ENCODE results near the gene PCDHGA8. TPM values are rescaled to one million over a fixed set of nuclear protein-coding genes. Genes with fewer than 3 reads are reported as not detected.

PCDHGA8 gene
- total RNA-seq, 1 experiment from 2014 or later: 2.2 TPM

DNA sequence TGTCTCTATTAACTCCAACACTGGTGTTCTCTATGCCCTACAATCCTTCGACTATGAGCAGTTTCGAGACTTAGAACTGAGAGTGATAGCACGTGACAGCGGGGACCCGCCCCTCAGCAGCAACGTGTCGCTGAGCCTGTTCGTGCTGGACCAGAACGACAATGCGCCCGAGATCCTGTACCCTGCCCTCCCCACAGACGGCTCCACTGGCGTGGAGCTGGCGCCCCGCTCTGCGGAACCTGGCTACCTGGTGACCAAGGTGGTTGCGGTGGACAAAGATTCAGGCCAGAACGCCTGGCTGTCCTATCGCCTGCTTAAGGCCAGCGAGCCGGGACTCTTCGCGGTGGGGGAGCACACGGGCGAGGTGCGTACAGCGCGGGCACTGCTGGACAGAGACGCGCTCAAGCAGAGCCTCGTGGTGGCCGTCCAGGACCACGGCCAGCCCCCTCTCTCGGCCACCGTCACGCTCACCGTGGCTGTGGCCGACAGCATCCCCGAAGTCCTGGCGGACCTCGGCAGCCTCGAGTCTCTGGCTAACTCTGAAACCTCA, 30.4 kb downstream of the PCDHGA8 start:
- no peaks in the 10 kb centered on the region for H3K27me3 ChIP-seq (replicated peaks; ENCODE audit: insufficient read depth, low read depth, low read length, poor library complexity)
- no peak overlapping the region for H3K27ac ChIP-seq (ENCODE audit: low read depth, low read length, poor library complexity, severe bottlenecking)
- intact Hi-C loops (cut with micrococcal nuclease; ENCODE audit: unreplicated experiment): no loop called here
- POLR2A ChIA-PET (ENCODE audit: low non-redundant PET): no interaction called here
- peaks cover 96% of the 10 kb centered on the region for H3K9me3 ChIP-seq (ENCODE audit: low read depth, low read length, poor library complexity, severe bottlenecking)
- TF ChIP-seq, protein P1, sequence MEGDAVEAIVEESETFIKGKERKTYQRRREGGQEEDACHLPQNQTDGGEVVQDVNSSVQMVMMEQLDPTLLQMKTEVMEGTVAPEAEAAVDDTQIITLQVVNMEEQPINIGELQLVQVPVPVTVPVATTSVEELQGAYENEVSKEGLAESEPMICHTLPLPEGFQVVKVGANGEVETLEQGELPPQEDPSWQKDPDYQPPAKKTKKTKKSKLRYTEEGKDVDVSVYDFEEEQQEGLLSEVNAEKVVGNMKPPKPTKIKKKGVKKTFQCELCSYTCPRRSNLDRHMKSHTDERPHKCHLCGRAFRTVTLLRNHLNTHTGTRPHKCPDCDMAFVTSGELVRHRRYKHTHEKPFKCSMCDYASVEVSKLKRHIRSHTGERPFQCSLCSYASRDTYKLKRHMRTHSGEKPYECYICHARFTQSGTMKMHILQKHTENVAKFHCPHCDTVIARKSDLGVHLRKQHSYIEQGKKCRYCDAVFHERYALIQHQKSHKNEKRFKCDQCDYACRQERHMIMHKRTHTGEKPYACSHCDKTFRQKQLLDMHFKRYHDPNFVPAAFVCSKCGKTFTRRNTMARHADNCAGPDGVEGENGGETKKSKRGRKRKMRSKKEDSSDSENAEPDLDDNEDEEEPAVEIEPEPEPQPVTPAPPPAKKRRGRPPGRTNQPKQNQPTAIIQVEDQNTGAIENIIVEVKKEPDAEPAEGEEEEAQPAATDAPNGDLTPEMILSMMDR (conservative IDR thresholded peaks at IDR 0.05; ENCODE audit: low read depth, low read length): no peak
- TF ChIP-seq EZH2 (IDR thresholded peaks at IDR 0.05; ENCODE audit: borderline replicate concordance, low read depth, low read length, poor library complexity, severe bottlenecking): no peak
- no peaks in the 10 kb centered on the region for H3K4me1 ChIP-seq (ENCODE audit: insufficient read depth, low read length, poor library complexity, severe bottlenecking)
- H3K36me3 ChIP-seq (ENCODE audit: insufficient read depth, low read length, poor library complexity, severe bottlenecking): peaks cover 28% of the 10 kb centered on the region
- DNase-seq (ENCODE audit: low spot score): no peak
- no peak overlapping the region for H3K4me3 ChIP-seq (ENCODE audit: low read depth, low read length, poor library complexity, severe bottlenecking)
- no TSS peak for BruUV-seq (replicated peaks)
- CTCF ChIA-PET: interaction anchor here (3.1 kb wide), 1 partner anchor 141 kb away, joined by 15 read pairs; no protein-coding TSS in a partner anchor

DNA sequence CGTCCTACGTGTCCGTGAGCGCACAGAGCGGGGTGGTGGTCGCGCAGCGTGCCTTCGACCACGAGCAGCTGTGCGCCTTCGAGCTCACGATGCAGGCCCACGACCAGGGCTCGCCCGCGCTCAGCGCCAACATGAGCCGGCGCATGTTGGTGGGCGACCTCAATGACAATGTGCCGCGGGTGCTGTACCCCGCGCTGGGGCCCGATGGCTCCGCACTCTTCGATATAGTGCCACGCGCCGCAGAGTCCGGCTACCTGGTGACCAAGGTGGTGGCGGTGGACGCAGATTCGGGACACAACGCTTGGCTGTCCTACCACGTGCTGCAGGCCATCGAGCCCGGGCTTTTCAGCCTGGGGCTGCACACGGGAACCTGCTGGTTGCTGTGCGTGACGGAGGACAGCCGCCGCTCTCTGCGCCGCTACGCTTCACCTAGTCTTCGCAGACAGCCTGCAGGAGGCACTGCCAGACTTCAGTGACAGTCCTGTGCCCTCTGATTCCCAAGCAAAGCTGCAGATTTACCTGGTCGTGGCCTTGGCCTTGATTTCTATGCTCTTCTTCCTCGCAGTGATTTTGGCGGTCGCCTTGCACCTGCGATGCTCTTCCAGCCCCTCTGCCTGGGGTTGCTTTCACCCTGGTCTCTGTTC, 35.5 kb downstream of the PCDHGA8 start:
- no TSS peak for BruUV-seq (replicated peaks)
- CTCF ChIA-PET: no interaction called here

DNA sequence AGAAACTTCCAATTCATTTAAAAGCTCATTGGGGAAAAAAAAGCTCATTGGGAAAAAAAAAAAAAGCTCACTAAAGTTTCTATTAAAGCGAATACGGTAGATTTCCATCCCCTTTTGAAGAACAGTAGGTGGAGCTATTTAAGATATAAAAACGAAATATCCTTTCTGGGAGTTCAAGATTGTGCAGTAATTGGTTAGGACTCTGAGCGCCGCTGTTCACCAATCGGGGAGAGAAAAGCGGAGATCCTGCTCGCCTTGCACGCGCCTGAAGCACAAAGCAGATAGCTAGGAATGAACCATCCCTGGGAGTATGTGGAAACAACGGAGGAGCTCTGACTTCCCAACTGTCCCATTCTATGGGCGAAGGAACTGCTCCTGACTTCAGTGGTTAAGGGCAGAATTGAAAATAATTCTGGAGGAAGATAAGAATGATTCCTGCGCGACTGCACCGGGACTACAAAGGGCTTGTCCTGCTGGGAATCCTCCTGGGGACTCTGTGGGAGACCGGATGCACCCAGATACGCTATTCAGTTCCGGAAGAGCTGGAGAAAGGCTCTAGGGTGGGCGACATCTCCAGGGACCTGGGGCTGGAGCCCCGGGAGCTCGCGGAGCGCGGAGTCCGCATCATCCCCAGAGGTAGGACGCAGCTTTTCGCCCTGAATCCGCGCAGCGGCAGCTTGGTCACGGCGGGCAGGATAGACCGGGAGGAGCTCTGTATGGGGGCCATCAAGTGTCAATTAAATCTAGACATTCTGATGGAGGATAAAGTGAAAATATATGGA, 38.1 kb downstream of the PCDHGA8 start, which contains the start of gene PCDHGA12:
PCDHGA12 (plus strand) TSS at position 176 of the 782 bp plus-strand sequence; CDS start at position 429, 253 bp downstream.
- Histone ChIP-seq H3K27ac (ENCODE audit: low read depth, low read length, poor library complexity, severe bottlenecking) (no peak within 1 kb of the TSS), H3K36me3 (ENCODE audit: insufficient read depth, low read length, poor library complexity, severe bottlenecking) (peaks cover 63% of the 10 kb centered on the region), H3K4me3 (ENCODE audit: low read depth, low read length, poor library complexity, severe bottlenecking) (no peak within 1 kb of the TSS), H3K27me3 (replicated peaks; ENCODE audit: insufficient read depth, low read depth, low read length, poor library complexity) (no peaks in the 10 kb centered on the region), H3K9me3 (ENCODE audit: low read depth, low read length, poor library complexity, severe bottlenecking) (peaks cover 70% of the 10 kb centered on the region), H3K4me1 (ENCODE audit: insufficient read depth, low read length, poor library complexity, severe bottlenecking) (no peaks in the 10 kb centered on the region)
- peak; percentile 7 for DNase-seq (ENCODE audit: low spot score)
- no TSS peak for BruUV-seq (replicated peaks)
- ChIA-PET POLR2A (ENCODE audit: low non-redundant PET) (interaction anchor here (0.7 kb wide), 1 partner anchor 62 kb away, joined by 9 read pairs; no protein-coding TSS in a partner anchor), CTCF (interaction anchor here (1.2 kb wide), 1 partner anchor 10 kb away, joined by 4 read pairs; the partner anchor contains the start of gene PCDHGA11)
- intact Hi-C loops (cut with micrococcal nuclease; ENCODE audit: unreplicated experiment): no loop called here
- TF ChIP-seq, protein P1 (conservative IDR thresholded peaks at IDR 0.05; ENCODE audit: low read depth, low read length): no peak
- TF ChIP-seq EZH2 (IDR thresholded peaks at IDR 0.05; ENCODE audit: borderline replicate concordance, low read depth, low read length, poor library complexity, severe bottlenecking): no peak

More for the DNA sequence above, 35.5 kb downstream of the PCDHGA8 start:
- TF ChIP-seq, protein P1 (conservative IDR thresholded peaks at IDR 0.05; ENCODE audit: low read depth, low read length): no peak
- no peak for TF ChIP-seq EZH2 (IDR thresholded peaks at IDR 0.05; ENCODE audit: borderline replicate concordance, low read depth, low read length, poor library complexity, severe bottlenecking)
- H3K36me3 ChIP-seq (ENCODE audit: insufficient read depth, low read length, poor library complexity, severe bottlenecking): peaks cover 61% of the 10 kb centered on the region
- H3K9me3 ChIP-seq (ENCODE audit: low read depth, low read length, poor library complexity, severe bottlenecking): peaks cover 93% of the 10 kb centered on the region
- intact Hi-C loops (cut with micrococcal nuclease; ENCODE audit: unreplicated experiment): no loop called here
- H3K27ac ChIP-seq (ENCODE audit: low read depth, low read length, poor library complexity, severe bottlenecking): no peak overlapping the region
- no peak for DNase-seq (ENCODE audit: low spot score)
- no peaks in the 10 kb centered on the region for H3K4me1 ChIP-seq (ENCODE audit: insufficient read depth, low read length, poor library complexity, severe bottlenecking)
- H3K4me3 ChIP-seq (ENCODE audit: low read depth, low read length, poor library complexity, severe bottlenecking): no peak overlapping the region
- no peaks in the 10 kb centered on the region for H3K27me3 ChIP-seq (replicated peaks; ENCODE audit: insufficient read depth, low read depth, low read length, poor library complexity)
- POLR2A ChIA-PET (ENCODE audit: low non-redundant PET): no interaction called here
